HepG2 (cell line): ENCODE measurements around the gene HAS3. TPM values are rescaled to one million over a fixed set of nuclear protein-coding genes. Genes with fewer than 3 reads are reported as not detected.

Source experiments
- ATAC-seq: fragments of 200-7000 bp; cut with Tn5 transposase; 3 replicates; pipeline ENCODE4 v1.9.1; 2020; ENCODE audit warnings: mild to moderate bottlenecking, moderate library complexity
- BruUV-seq: library from RNA; stranded (reverse); fragments of 400-500 nt; replicated peaks from 2 replicates; lab custom pipeline; 2021; lab: Mats Ljungman, UMichigan
- CTCF ChIA-PET: fragments of 300-600 bp; formaldehyde crosslinking; extraction: SDS; loops from one replicate; lab custom pipeline; 2021; ENCODE audit warnings: low total read pairs, inconsistent platforms, low intra/inter-chr PET ratio; lab: Yijun Ruan, JAX
- POLR2A ChIA-PET: fragments of 350-600 bp; sonication (Branson Sonifier 250); formaldehyde crosslinking; loops from one replicate; lab custom pipeline; 2020; ENCODE audit warnings: antibody characterized with exemption, inconsistent platforms; lab: Yijun Ruan, JAX
- DNase-seq: peaks from one replicate; pipeline ENCODE4 v3.0.0-alpha.2; 2015; ENCODE audit warnings: low spot score
- FAIRE-seq: peaks from 3 replicates; lab custom pipeline; 2011; peaks lifted over from hg19 to GRCh38; lab: Jason Lieb, UNC
- H2AFZ ChIP-seq: one replicate; pipeline ENCODE4 v1.6.1; 2011; ENCODE audit warnings: low read length, inconsistent platforms
- H3K27ac ChIP-seq: fragments of 300-600 bp; 3 replicates; pipeline ENCODE4 v1.8.0; 2011; ENCODE audit warnings: mixed run types, mild to moderate bottlenecking, mixed read lengths, low read length, inconsistent platforms; ENCODE audit not compliant: insufficient read depth; ENCODE audit errors: extremely low read length
- H3K27me3 ChIP-seq, 2 experiments: fragments of 200-600 bp in 1 of 2; 2 replicates in 1 of 2; 3 replicates in 1 of 2; pipeline versions ENCODE4 v1.6.0 to v1.8.0; 2011; ENCODE audit warnings: low read length in 2 of 2, mild to moderate bottlenecking in 2 of 2, moderate library complexity in 2 of 2, inconsistent platforms in 1 of 2; ENCODE audit not compliant: insufficient read depth in 2 of 2, control insufficient read depth in 1 of 2
- H3K36me3 ChIP-seq, 2 experiments: fragments of 200-600 bp in 1 of 2; replicated peaks in 1 of 2; 2 replicates in 1 of 2; 3 replicates in 1 of 2; pipeline versions ENCODE4 v1.5.1 to v1.8.0; 2011; ENCODE audit warnings: low read length in 2 of 2, inconsistent platforms in 1 of 2; ENCODE audit not compliant: insufficient read depth in 2 of 2, control insufficient read depth in 1 of 2
- H3K4me1 ChIP-seq: 2 replicates; pipeline ENCODE4 v1.5.1; 2012; ENCODE audit warnings: low read length, inconsistent platforms; ENCODE audit not compliant: insufficient read depth
- H3K4me2 ChIP-seq: 2 replicates; pipeline ENCODE4 v1.6.0; 2011; ENCODE audit warnings: low read depth, low read length, inconsistent platforms
- H3K4me3 ChIP-seq, 3 experiments: fragments of 200-600 bp in 1 of 3; sonication (generic), shearing (Covaris generic) in 1 of 3; replicated peaks in 1 of 3; 2 replicates each; pipeline ENCODE4 v1.5.1; 2011 to 2016; ENCODE audit warnings: low read length in 3 of 3, inconsistent platforms in 2 of 3, low read depth in 2 of 3, mild to moderate bottlenecking in 2 of 3, control low read depth in 1 of 3, mixed read lengths in 1 of 3; ENCODE audit not compliant: insufficient read depth in 1 of 3
- H3K79me2 ChIP-seq: one replicate; pipeline ENCODE4 v1.6.1; 2011; ENCODE audit warnings: low read length, inconsistent platforms; ENCODE audit not compliant: insufficient read depth
- H3K9ac ChIP-seq: 2 replicates; pipeline ENCODE4 v1.6.0; 2011; ENCODE audit warnings: mild to moderate bottlenecking, low read depth, low read length, inconsistent platforms; ENCODE audit not compliant: insufficient read depth
- H3K9me3 ChIP-seq: 2 replicates; pipeline ENCODE4 v1.5.1; 2012; ENCODE audit warnings: mild to moderate bottlenecking, low read length
- H4K20me1 ChIP-seq: 2 replicates; pipeline ENCODE4 v1.6.0; 2011; ENCODE audit warnings: inconsistent platforms, mild to moderate bottlenecking, low read length, moderate library complexity; ENCODE audit not compliant: insufficient read depth
- AGO1 ChIP-seq: fragments of 200-400 bp; formaldehyde crosslinking; IDR thresholded peaks from 2 replicates; pipeline ENCODE4 v1.6.1; 2017; ENCODE audit warnings: mild to moderate bottlenecking, low read depth, low read length, moderate library complexity; ENCODE audit not compliant: poor library complexity, severe bottlenecking
- GABPA ChIP-seq, 2 experiments: IDR thresholded peaks; 2 replicates each; pipeline ENCODE4 v1.6.1; 2011 to 2016; ENCODE audit warnings: low read depth in 2 of 2, low read length in 1 of 2, missing biosample characterization in 1 of 2, missing genetic modification characterization in 1 of 2
- HDAC1 ChIP-seq: sonication (generic); formaldehyde crosslinking; IDR thresholded peaks from 2 replicates; pipeline ENCODE4 v1.5.1; 2020; ENCODE audit warnings: mild to moderate bottlenecking, missing genetic modification reagents
- KAT7 ChIP-seq: IDR thresholded peaks from 2 replicates; pipeline ENCODE4 v1.6.1; 2018; ENCODE audit warnings: borderline replicate concordance, missing compliant biosample characterization
- KLF9 ChIP-seq: IDR thresholded peaks from 2 replicates; pipeline ENCODE4 v1.6.1; 2016; ENCODE audit warnings: low read depth
- STAG1 ChIP-seq: sonication (generic); formaldehyde crosslinking; IDR thresholded peaks from 2 replicates; pipeline ENCODE4 v1.4.0; 2020; ENCODE audit warnings: missing genetic modification reagents
- ZBTB38 ChIP-seq: sonication (generic); formaldehyde crosslinking; IDR thresholded peaks from 2 replicates; pipeline ENCODE4 v1.5.1; 2020; ENCODE audit warnings: mild to moderate bottlenecking, missing genetic modification reagents
- ZFP90 ChIP-seq: sonication (generic); formaldehyde crosslinking; IDR thresholded peaks from 2 replicates; pipeline ENCODE4 v1.8.0; 2022; ENCODE audit warnings: missing genetic modification reagents, mild to moderate bottlenecking, inconsistent platforms, borderline replicate concordance
- ZMYM4 ChIP-seq: sonication (generic); formaldehyde crosslinking; IDR thresholded peaks from 2 replicates; pipeline ENCODE4 v1.8.1; 2023; ENCODE audit warnings: mild to moderate bottlenecking, missing genetic modification reagents
- ZNF761 ChIP-seq: sonication (generic); formaldehyde crosslinking; conservative IDR thresholded peaks from 2 replicates; pipeline ENCODE4 v1.4.0; 2020; ENCODE audit warnings: mild to moderate bottlenecking, missing genetic modification reagents
- ZNF772 ChIP-seq: sonication (generic); formaldehyde crosslinking; IDR thresholded peaks from 2 replicates; pipeline ENCODE4 v1.5.0; 2020; ENCODE audit warnings: mild to moderate bottlenecking, missing genetic modification reagents
- WGBS: methylation state at CpG from one replicate; pipeline ENCODE4 v1.1.6; 2017; ENCODE audit warnings: low lambda C conversion rate; 5-methylcytosine and 5-hydroxymethylcytosine counted together
- in situ Hi-C: cut with HindIII; loops from 2 replicates; pipeline ENCODE4 v1.10.0; 2017; ENCODE audit warnings: low pct_unique_long_range_greater_than_20kb; ENCODE audit not compliant: extremely low pct_ligation_motif_present
- intact Hi-C: fragments of 100-400 bp; cut with micrococcal nuclease; formaldehyde crosslinking; loops from one replicate; pipeline ENCODE4 v1.10.0; 2022; ENCODE audit not compliant: unreplicated experiment
- polyA plus RNA-seq, 8 experiments: library from polyadenylated mRNA; depleted of rRNA in 3 of 8; stranded (reverse) in 7 of 8; unstranded in 1 of 8; fragments of >200 nt; fragmentation: Illumina TruSeq in 4 of 8; extraction: Trizol in 4 of 8; gene quantifications; 2 replicates each; pipeline versions ENCODE4 v1.2.1 to v1.2.3, GENCODE V29; 2011 to 2016; ENCODE audit warnings: low read depth in 4 of 8, missing spikeins in 1 of 8, mixed read lengths in 1 of 8; ENCODE audit not compliant: insufficient read depth in 1 of 8
- total RNA-seq, 5 experiments: library from RNA; depleted of rRNA; stranded (reverse); fragments of >200 nt; fragmentation: Illumina TruSeq; extraction: Trizol; gene quantifications; 2 replicates each; pipeline ENCODE4 v1.2.3, GENCODE V29; 2016; ENCODE audit warnings: low read depth in 1 of 5

HAS3 gene
- total and polyA plus RNA-seq, 2 of the 13 experiments (the other 11 are each of a cell fraction or from before 2014, with no cell fraction given) = 0.04 to 0.30 TPM

DNA sequence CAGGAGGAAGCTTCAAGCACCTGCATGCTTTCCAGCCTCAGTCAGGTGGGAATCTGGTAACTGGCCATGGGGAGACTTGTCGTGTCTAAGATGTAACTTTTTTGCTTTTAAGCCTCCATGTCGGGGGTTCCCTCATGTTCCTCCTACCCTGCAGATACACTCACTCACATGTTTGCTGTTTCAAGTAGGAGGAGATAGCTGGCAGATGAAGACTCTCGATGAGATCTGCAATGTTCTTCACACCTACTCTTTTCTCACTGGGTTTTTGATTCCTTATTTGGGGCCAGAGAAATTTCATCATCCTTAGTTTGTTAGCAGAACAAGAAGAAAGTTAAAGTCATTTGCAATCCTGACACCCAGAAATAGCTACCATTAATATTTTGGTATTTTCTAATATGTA is 51.7 kb downstream of the HAS3 start:
- FAIRE-seq (no peak), DNase-seq (no peak), ATAC-seq (no peak)
- no peak for TF ChIP-seq HDAC1 (CRISPR knock-in tag)
- no peak for TF ChIP-seq STAG1
- no peak for TF ChIP-seq ZNF772
- no peak for TF ChIP-seq GABPA (IDR thresholded peaks at IDR 0.05; ENCODE audit: low read depth, low read length)
- TF ChIP-seq GABPA (CRISPR knock-in tag; IDR thresholded peaks at IDR 0.05; ENCODE audit: low read depth) = no peak
- no peak for TF ChIP-seq KAT7 (CRISPR knock-in tag)
- TF ChIP-seq KLF9 (CRISPR knock-in tag) = no peak
- TF ChIP-seq ZNF761 (CRISPR knock-in tag) = no peak
- TF ChIP-seq AGO1 = no peak
- no peak for TF ChIP-seq ZMYM4
- no peak for TF ChIP-seq ZFP90 (CRISPR knock-in tag)
- no peak for TF ChIP-seq ZBTB38 (CRISPR knock-in tag)
- no peaks in the 10 kb centered on the region for H3K27me3 ChIP-seq
- peaks cover 18% of the 10 kb centered on the region for H3K4me1 ChIP-seq
- in situ Hi-C loops = no loop called here
- intact Hi-C loops = no loop called here
- H3K9me3 ChIP-seq = no peaks in the 10 kb centered on the region
- no peaks in the 10 kb centered on the region for H4K20me1 ChIP-seq
- H3K9ac ChIP-seq = no peak overlapping the region
- BruUV-seq = no TSS peak
- H3K27ac ChIP-seq = no peak overlapping the region
- no peak overlapping the region for H3K4me2 ChIP-seq
- POLR2A ChIA-PET = interaction anchor here (1.2 kb wide), 1 partner anchor 24 kb away, joined by 3 read pairs; no protein-coding TSS in a partner anchor
- 96% methylated on average over 3 of the region's 3 CpGs for WGBS
- H3K79me2 ChIP-seq = no peaks in the 10 kb centered on the region
- peaks cover 32 to 84% of the 10 kb centered on the region in 2 experiments for H3K36me3 ChIP-seq
- no peak overlapping the region for H2AFZ ChIP-seq
- H3K4me3 ChIP-seq = no peak overlapping the region
- CTCF ChIA-PET = no interaction called here
